Fibroblast of mammary gland (primary cell): Measurements from ENCODE around the gene NUDC.
"Not testable (repeated sequence)": the region's sequence is repeated elsewhere in the genome, so short reads cannot be mapped to it uniquely, and the experiment has no call there.

Source experiments
- DNase-seq: peaks from one replicate; pipeline ENCODE4 v3.0.0-alpha.2; 2010; ENCODE audit warnings: low read depth
- H3K4me3 ChIP-seq: 2 replicates; pipeline ENCODE4 v1.5.1; 2011; ENCODE audit warnings: low read depth, mild to moderate bottlenecking, low read length, moderate library complexity; ENCODE audit not compliant: control insufficient read depth
- CTCF ChIP-seq: conservative IDR thresholded peaks from 2 replicates; pipeline ENCODE4 v1.5.1; 2011; ENCODE audit warnings: low read depth, low read length, inconsistent platforms; ENCODE audit not compliant: control insufficient read depth, insufficient read depth

NUDC gene

GRCh38 chr1:26984291-26984690, 62.7 kb downstream of the NUDC start:
- no peak overlapping the region for H3K4me3 ChIP-seq
- DNase-seq: no peak
- TF ChIP-seq CTCF: no peak

- no peak for TF ChIP-seq CTCF
- H3K4me3 ChIP-seq: no peak overlapping the region
- DNase-seq: no peak
Measured at GRCh38 chr1:26986658-26987057, 65.1 kb downstream of the NUDC start.

- H3K4me3 ChIP-seq: not testable (repeated sequence)
Measured at GRCh38 chr1:26989403-26990109, 68.0 kb downstream of the NUDC start.

GRCh38 chr1:26991310-26992116, 70.0 kb downstream of the NUDC start:
- peak; percentile 96 for DNase-seq
- H3K4me3 ChIP-seq: no peak overlapping the region
- TF ChIP-seq CTCF: peak; percentile 11

More at GRCh38 chr1:26989403-26990109, 68.0 kb downstream of the NUDC start:
- not testable (repeated sequence) for DNase-seq

- no peak for TF ChIP-seq CTCF
- peak; percentile 81 for DNase-seq
- peak within 1 kb of the TSS; percentile 90 for H3K4me3 ChIP-seq
Measured at GRCh38 chr1:26993237-26994019, 71.9 kb downstream of the NUDC start, which contains the start of gene TRNP1. TSS of gene TRNP1 (plus strand) at chr1:26993692. CDS start at chr1:26993787, 95 bp downstream.

GRCh38 chr1:26994020-26994786, 72.7 kb downstream of the NUDC start:
- TF ChIP-seq CTCF: no peak
- no peak for DNase-seq
- peak overlapping the region; percentile 90 for H3K4me3 ChIP-seq
